Calu3 (cell line): ENCODE measurements around the gene RPS6KA4. TPM values are rescaled to one million over a fixed set of nuclear protein-coding genes. Genes with fewer than 3 reads are reported as not detected.

ENCODE experiments used
- BruUV-seq: library from RNA; stranded (reverse); fragments of 400-500 nt; replicated peaks from 2 replicates; lab custom pipeline; 2021; lab: Mats Ljungman, UMichigan
- CTCF ChIA-PET: fragments of 300-600 bp; sonication (Branson Sonifier 250); formaldehyde crosslinking; loops from one replicate; lab custom pipeline; 2022; ENCODE audit warnings: antibody characterized with exemption; lab: Charles Lee
- DNase-seq: peaks from one replicate; pipeline ENCODE4 v3.0.0; 2022
- H3K27ac Mint-ChIP-seq: one replicate; pipeline ENCODE4 v1.8.0; 2022; ENCODE audit warnings: mixed read lengths; ENCODE audit not compliant: unreplicated experiment
- H3K27me3 Mint-ChIP-seq: one replicate; pipeline ENCODE4 v1.8.0; 2022; ENCODE audit warnings: mixed read lengths; ENCODE audit not compliant: unreplicated experiment
- H3K36me3 Mint-ChIP-seq: one replicate; pipeline ENCODE4 v1.8.0; 2022; ENCODE audit warnings: mild to moderate bottlenecking, moderate library complexity, mixed read lengths; ENCODE audit not compliant: insufficient read depth, unreplicated experiment
- H3K4me1 Mint-ChIP-seq: one replicate; pipeline ENCODE4 v1.8.0; 2022; ENCODE audit warnings: mild to moderate bottlenecking, low read depth, mixed read lengths; ENCODE audit not compliant: unreplicated experiment
- H3K4me3 Mint-ChIP-seq: one replicate; pipeline ENCODE4 v1.8.0; 2022; ENCODE audit warnings: mild to moderate bottlenecking, low read depth, moderate library complexity, mixed read lengths; ENCODE audit not compliant: unreplicated experiment
- H3K9me3 Mint-ChIP-seq: one replicate; pipeline ENCODE4 v1.8.0; 2022; ENCODE audit warnings: low read depth, mixed read lengths; ENCODE audit not compliant: unreplicated experiment
- intact Hi-C: fragments of 100-400 bp; cut with micrococcal nuclease; formaldehyde crosslinking; loops from one replicate; pipeline ENCODE4 v1.10.0; 2022; ENCODE audit not compliant: unreplicated experiment
- total RNA-seq: library from RNA; stranded (reverse); gene quantifications from 2 replicates; pipeline ENCODE4 v1.2.3, GENCODE V29; 2022
- TF ChIP-seq, protein P1 (sequence below): fragments of 200-600 bp; IDR thresholded peaks from one replicate; pipeline ENCODE4 v1.8.0; 2022; ENCODE audit warnings: antibody characterized with exemption; ENCODE audit not compliant: unreplicated experiment

Gene RPS6KA4
- total RNA-seq, 1 experiment from 2014 or later: 46.0 TPM

DNA sequence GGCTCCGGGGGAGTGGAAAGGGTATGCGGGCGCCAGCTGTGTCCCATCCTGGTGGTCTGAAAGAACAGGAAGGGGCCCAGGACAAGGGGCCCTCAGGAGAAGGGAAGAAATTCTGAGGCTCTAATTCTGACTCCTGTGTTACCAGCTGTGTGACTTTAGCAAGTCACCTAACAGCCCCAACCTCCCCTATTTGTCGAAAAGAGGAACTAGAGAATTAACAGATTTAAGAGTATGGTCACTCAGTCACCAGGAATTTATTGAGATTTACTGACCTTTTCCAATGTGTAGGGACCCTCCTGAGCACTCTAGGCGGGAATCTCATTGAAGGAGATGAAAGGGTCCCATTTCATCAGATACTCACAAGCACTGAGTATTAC, 14.6 kb downstream of the RPS6KA4 start:
- no TSS peak for BruUV-seq
- Mint-ChIP-seq H3K4me1 (peaks cover 8% of the 10 kb centered on the region), H3K27me3 (no peaks in the 10 kb centered on the region), H3K36me3 (peaks cover 38% of the 10 kb centered on the region), H3K4me3 (no peak overlapping the region), H3K9me3 (no peaks in the 10 kb centered on the region), H3K27ac (no peak overlapping the region)
- intact Hi-C loops: no loop called here
- CTCF ChIA-PET: no interaction called here
- no peak for DNase-seq
- TF ChIP-seq, protein P1, sequence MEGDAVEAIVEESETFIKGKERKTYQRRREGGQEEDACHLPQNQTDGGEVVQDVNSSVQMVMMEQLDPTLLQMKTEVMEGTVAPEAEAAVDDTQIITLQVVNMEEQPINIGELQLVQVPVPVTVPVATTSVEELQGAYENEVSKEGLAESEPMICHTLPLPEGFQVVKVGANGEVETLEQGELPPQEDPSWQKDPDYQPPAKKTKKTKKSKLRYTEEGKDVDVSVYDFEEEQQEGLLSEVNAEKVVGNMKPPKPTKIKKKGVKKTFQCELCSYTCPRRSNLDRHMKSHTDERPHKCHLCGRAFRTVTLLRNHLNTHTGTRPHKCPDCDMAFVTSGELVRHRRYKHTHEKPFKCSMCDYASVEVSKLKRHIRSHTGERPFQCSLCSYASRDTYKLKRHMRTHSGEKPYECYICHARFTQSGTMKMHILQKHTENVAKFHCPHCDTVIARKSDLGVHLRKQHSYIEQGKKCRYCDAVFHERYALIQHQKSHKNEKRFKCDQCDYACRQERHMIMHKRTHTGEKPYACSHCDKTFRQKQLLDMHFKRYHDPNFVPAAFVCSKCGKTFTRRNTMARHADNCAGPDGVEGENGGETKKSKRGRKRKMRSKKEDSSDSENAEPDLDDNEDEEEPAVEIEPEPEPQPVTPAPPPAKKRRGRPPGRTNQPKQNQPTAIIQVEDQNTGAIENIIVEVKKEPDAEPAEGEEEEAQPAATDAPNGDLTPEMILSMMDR: no peak

DNA sequence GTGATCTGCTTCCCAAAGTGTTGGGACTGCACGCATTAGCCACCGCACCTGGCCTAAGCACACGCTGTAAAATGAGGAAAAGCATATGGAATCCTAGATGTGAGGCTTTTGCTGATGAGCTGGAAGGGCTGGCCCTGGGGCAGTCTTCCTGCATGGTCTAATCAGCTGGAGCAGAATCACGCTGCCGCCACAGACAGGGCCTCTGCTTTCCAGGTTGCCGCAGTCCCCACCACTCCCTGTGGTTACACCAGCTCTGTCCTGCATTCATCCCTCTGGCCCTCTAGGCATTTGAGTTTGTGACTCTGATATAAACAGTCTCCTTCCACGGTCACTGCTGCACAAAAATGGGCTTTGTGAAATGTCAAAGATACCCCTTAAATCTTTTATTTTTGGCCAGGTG, 17.1 kb downstream of the RPS6KA4 start:
- intact Hi-C loops: no loop called here
- Mint-ChIP-seq H3K9me3 (no peaks in the 10 kb centered on the region), H3K27me3 (no peaks in the 10 kb centered on the region), H3K36me3 (peaks cover 13% of the 10 kb centered on the region), H3K27ac (no peak overlapping the region), H3K4me3 (no peak overlapping the region), H3K4me1 (peaks cover 8% of the 10 kb centered on the region)
- TF ChIP-seq, protein P1: no peak
- no peak for DNase-seq
- CTCF ChIA-PET: interaction anchor here (0.7 to 1.0 kb wide), 2 partner anchors 19 to 24 kb away, joined by 3 to 4 read pairs; no protein-coding TSS in a partner anchor
- BruUV-seq: no TSS peak

DNA sequence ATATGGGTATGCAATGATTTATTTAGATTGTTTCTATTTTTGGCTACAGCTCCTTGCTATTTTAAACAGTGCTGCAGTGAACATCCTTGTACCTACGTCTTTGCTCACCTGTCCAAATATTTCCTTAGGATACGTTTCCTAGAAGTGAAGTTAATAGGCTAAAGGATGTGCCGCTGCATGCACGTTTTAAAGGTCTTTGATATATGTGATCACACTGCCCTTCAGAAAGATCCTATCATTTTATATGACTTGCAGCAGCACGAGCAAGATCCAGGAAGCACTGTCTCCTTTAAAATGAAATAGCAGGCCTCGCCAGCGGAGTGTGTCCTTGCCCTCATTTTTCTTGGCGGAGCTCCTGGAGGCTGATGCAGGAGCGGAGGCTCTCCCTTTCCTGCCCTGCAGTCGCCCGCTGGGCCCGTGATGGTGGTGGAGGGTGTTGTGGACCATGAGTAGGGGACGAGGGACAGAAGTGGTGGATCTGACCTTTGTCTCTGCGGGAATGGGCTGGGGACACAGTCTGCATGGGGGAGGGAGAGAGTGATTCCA, 19.4 kb downstream of the RPS6KA4 start:
- TF ChIP-seq, protein P1: no peak
- H3K27me3 Mint-ChIP-seq: peaks cover 16% of the 10 kb centered on the region
- CTCF ChIA-PET: interaction anchor here (0.5 kb wide), 1 partner anchor 270 kb away, joined by 4 read pairs; no protein-coding TSS in a partner anchor
- intact Hi-C loops: no loop called here
- no peaks in the 10 kb centered on the region for H3K9me3 Mint-ChIP-seq
- H3K36me3 Mint-ChIP-seq: peaks cover 2% of the 10 kb centered on the region
- no peak overlapping the region for H3K27ac Mint-ChIP-seq
- peaks cover 8% of the 10 kb centered on the region for H3K4me1 Mint-ChIP-seq
- BruUV-seq: no TSS peak
- H3K4me3 Mint-ChIP-seq: no peak overlapping the region
- DNase-seq: no peak

DNA sequence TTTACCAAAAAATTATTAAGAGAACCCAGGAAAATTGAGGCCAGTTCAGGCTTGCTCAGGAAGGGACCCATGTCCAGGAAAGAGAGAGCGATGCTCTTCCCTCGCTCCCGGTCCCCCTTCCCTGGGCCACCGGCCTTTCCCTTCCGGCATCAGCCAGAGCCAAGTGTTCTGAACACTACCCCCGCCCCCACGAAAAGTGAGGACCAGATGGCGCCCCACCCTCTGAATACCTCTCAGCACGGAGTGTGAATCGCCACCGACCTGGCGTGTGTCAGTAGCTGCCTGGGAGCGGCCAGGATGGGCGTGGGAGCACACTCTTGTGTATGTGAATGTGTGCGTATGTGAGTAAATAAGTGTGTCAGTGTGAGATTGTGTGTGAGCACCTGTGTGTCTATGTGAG, 20.2 kb downstream of the RPS6KA4 start:
- TF ChIP-seq, protein P1: no peak
- peaks cover 8% of the 10 kb centered on the region for H3K4me1 Mint-ChIP-seq
- peaks cover 23% of the 10 kb centered on the region for H3K27me3 Mint-ChIP-seq
- no TSS peak for BruUV-seq
- no peaks in the 10 kb centered on the region for H3K36me3 Mint-ChIP-seq
- H3K9me3 Mint-ChIP-seq: no peaks in the 10 kb centered on the region
- intact Hi-C loops: no loop called here
- H3K27ac Mint-ChIP-seq: no peak overlapping the region
- no peak for DNase-seq
- CTCF ChIA-PET: no interaction called here
- H3K4me3 Mint-ChIP-seq: no peak overlapping the region
